Epithelial cell of esophagus (primary cell): ENCODE results near the gene LRRC58.

ENCODE experiments used
- DNase-seq: peaks from one replicate; pipeline ENCODE4 v3.0.0; 2010; ENCODE audit warnings: low read depth
- H3K4me3 ChIP-seq: 2 replicates; pipeline ENCODE4 v1.5.1; 2011; ENCODE audit warnings: mild to moderate bottlenecking, low read length, control low read depth
- TF ChIP-seq, protein P1 (sequence below): IDR thresholded peaks from 2 replicates; pipeline ENCODE4 v1.5.1; 2011; ENCODE audit warnings: low read depth, mild to moderate bottlenecking, low read length, control low read depth, inconsistent platforms; ENCODE audit not compliant: insufficient read depth; ENCODE audit errors: missing control alignments

LRRC58 gene

GRCh38 chr3:120311863-120312794 is 37.0 kb downstream of the LRRC58 start:
- no peak overlapping the region for H3K4me3 ChIP-seq
- DNase-seq: no peak
- TF ChIP-seq, protein P1, sequence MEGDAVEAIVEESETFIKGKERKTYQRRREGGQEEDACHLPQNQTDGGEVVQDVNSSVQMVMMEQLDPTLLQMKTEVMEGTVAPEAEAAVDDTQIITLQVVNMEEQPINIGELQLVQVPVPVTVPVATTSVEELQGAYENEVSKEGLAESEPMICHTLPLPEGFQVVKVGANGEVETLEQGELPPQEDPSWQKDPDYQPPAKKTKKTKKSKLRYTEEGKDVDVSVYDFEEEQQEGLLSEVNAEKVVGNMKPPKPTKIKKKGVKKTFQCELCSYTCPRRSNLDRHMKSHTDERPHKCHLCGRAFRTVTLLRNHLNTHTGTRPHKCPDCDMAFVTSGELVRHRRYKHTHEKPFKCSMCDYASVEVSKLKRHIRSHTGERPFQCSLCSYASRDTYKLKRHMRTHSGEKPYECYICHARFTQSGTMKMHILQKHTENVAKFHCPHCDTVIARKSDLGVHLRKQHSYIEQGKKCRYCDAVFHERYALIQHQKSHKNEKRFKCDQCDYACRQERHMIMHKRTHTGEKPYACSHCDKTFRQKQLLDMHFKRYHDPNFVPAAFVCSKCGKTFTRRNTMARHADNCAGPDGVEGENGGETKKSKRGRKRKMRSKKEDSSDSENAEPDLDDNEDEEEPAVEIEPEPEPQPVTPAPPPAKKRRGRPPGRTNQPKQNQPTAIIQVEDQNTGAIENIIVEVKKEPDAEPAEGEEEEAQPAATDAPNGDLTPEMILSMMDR: no peak

DNA sequence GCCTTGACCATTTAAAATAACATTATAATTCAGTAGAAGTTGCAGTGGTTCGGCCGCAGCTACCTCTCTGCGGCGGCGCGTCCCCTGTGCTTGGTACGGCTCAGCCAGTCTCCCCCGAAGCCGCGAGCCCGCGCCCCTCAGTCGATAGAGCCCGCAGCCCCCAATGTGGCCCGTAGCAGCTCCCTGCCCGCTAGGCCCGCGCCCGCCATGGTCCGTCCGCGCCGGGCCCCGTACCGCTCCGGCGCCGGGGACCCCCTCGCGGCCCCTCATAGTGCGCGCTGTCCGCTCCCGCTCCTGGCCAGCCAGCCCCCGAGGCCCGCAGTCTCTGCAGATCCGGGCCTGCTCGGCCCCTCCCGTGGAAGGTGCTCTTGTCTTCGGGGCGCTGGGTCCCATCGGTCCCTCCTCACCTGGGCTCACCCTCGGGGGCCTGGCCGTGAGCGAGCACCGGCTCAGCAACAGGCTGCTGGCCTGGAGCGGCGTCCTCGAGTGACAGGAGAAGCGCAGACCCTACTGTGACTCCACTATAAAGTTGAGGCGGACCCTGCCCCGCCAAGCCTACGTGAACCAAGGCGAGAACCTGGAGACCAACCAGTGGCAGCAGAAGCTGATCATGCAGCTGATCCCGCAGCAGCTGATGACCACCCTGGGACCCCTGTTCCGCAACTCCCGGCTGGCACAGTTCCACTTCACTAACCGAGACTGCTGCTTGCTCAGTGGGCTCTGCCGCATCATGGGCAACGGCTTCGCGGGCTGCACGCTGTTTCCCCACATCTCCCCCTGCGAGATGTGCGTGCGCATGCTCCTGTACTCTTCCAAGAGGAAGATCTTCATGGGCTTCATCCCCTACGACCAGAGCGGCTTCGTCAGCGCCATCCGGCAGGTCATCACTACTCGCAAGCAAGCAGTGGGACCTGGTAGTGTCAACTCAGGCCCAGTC is 42.4 kb downstream of the LRRC58 start:
- TF ChIP-seq, protein P1: no peak
- no peak for DNase-seq
- H3K4me3 ChIP-seq: no peak overlapping the region

DNA sequence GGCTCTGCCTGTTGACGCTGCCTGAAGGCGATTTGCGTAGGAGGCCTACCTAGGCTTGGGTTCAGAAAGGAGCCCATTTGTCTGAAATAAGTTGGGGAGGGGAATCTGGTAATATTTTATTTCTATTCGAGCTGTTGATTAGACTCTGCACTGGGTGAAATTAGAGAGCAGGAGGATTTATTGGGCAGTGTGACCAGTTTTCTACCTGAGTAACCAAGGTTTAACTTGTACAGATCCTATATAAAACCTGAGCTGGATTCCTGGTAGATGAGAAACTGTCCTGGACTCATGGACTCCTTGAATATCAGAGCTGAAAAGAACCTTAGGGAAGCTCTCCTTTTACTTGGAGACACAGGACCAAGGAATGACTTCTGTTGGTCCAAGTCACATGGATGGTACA is 44.5 kb downstream of the LRRC58 start:
- no peak for DNase-seq
- H3K4me3 ChIP-seq: no peak overlapping the region
- TF ChIP-seq, protein P1: no peak

- TF ChIP-seq, protein P1: no peak
- no peak for DNase-seq
- no peak overlapping the region for H3K4me3 ChIP-seq
Observed at GRCh38 chr3:120302361-120302760, 46.8 kb downstream of the LRRC58 start.

DNA sequence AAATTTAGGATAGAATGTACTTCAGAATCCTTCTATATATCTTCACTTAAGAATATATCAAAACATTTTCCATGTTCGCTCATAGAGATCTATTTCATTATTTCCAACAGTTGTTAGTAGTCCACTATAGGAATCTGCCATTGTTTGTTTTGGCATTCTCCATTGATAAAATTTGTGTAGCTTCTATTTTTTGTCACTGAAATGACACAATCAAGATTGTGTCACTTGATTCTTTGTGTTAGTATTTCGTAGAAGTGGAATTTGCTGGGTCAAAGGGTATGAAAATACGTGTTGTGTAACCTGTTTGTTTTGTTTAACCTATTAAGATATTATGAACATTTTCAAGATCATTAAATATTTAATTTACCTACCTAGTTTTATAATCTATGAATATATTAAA is 48.2 kb downstream of the LRRC58 start:
- DNase-seq: no peak
- TF ChIP-seq, protein P1: no peak
- no peak overlapping the region for H3K4me3 ChIP-seq

DNA sequence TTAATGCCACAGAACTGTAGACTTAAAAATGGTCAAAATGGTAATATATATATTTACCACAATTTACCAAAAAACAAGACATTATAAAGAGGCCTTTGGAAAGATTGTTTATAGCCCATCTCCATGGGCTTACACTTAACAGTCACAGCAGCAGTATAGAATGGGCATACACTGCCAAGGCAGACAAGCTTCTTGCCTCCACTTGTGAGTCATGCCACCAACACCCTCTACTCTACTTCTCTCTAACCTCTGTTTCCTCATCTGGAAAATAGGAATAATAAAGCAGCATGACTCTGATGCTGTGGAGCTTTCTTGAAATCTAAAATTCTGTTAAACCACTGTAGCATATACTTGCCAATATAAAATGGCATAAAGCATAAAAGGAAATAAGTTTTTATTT is 49.8 kb downstream of the LRRC58 start:
- TF ChIP-seq, protein P1: no peak
- H3K4me3 ChIP-seq: no peak overlapping the region
- no peak for DNase-seq
